ENCODE data around the gene CPNE6. TPM values are rescaled to one million over a fixed set of nuclear protein-coding genes. Genes with fewer than 3 reads are reported as not detected.

The CPNE6 gene
- total RNA-seq, 1 experiment from 2014 or later: not detected

- no peak overlapping the region for H4K5ac ChIP-seq (ENCODE audit: insufficient read length, low read depth, low read length)
- no peak overlapping the region for H4K8ac ChIP-seq (replicated peaks; ENCODE audit: insufficient read length, low read depth, low read length)
- H3K4me2 ChIP-seq (ENCODE audit: insufficient read depth, insufficient read length, low read length): no peak overlapping the region
- Mint-ChIP-seq H3K36me3 (ENCODE audit: insufficient read depth in 1 of 3, low read depth in 3 of 3) (no peaks in the 10 kb centered on the region), H3K9me3 (peaks cover 0 to 5% of the 10 kb centered on the region in 2 experiments; a peak in 3 of 5 replicates), H3K4me3 (no peak overlapping the region), H3K27me3 (ENCODE audit: low read depth) (peaks cover 15% of the 10 kb centered on the region), H3K4me1 (peaks cover 13 to 19% of the 10 kb centered on the region in 2 experiments), H3K27ac (no peak overlapping the region)
- no peaks in the 10 kb centered on the region for H3K79me2 ChIP-seq (ENCODE audit: insufficient read depth, low read length)
- H3K14ac ChIP-seq (ENCODE audit: insufficient read depth, low read length): no peak overlapping the region
- H2BK15ac ChIP-seq (ENCODE audit: low read depth, low read length): no peak overlapping the region
- no peak overlapping the region for H4K91ac ChIP-seq (ENCODE audit: insufficient read length, low read depth, low read length)
- no CpG with 5 or more reads among the region's 2 CpGs for WGBS (ENCODE audit: extremely low coverage, insufficient read length, low lambda C conversion rate)
- H3K9me3 ChIP-seq (ENCODE audit: control insufficient read depth, low read depth, low read length): no peaks in the 10 kb centered on the region
- no peak overlapping the region for H2BK5ac ChIP-seq (ENCODE audit: insufficient read length, low read length)
- H3T11ph ChIP-seq (ENCODE audit: low read length): no peak overlapping the region
- H3K27me3 ChIP-seq (ENCODE audit: insufficient read depth, low read length): no peaks in the 10 kb centered on the region
- no peak overlapping the region for H2BK120ac ChIP-seq (ENCODE audit: low read depth, low read length, poor library complexity, severe bottlenecking)
- no peaks in the 10 kb centered on the region for H3K79me1 ChIP-seq (ENCODE audit: insufficient read depth, low read depth, low read length, poor library complexity, severe bottlenecking)
- no peak overlapping the region for H3K56ac ChIP-seq (ENCODE audit: insufficient read length, low read depth, low read length)
- H2AK5ac ChIP-seq (ENCODE audit: insufficient read length, low read length): no peak overlapping the region
- H3K23ac ChIP-seq (ENCODE audit: insufficient read length, low read depth, low read length): no peak overlapping the region
- peaks cover 5% of the 10 kb centered on the region for H3K23me2 ChIP-seq (ENCODE audit: insufficient read length, low read depth, low read length, poor library complexity, severe bottlenecking)
- H2BK20ac ChIP-seq (ENCODE audit: low read depth, low read length, poor library complexity, severe bottlenecking): no peak overlapping the region
- H2BK12ac ChIP-seq (ENCODE audit: insufficient read length, low read depth, low read length): no peak overlapping the region
- H2AFZ ChIP-seq (ENCODE audit: low read length): no peak overlapping the region
- no peak overlapping the region for H3K4ac ChIP-seq (ENCODE audit: low read depth, low read length)
- no peaks in the 10 kb centered on the region for H4K20me1 ChIP-seq (ENCODE audit: control insufficient read depth, insufficient read depth, insufficient read length)
- H3K18ac ChIP-seq (ENCODE audit: insufficient read length, low read depth, low read length): no peak overlapping the region
- no peaks in the 10 kb centered on the region for H3K4me1 ChIP-seq (ENCODE audit: insufficient read depth, low read length)
- H3K9ac ChIP-seq (ENCODE audit: extremely low read depth, insufficient read length, low read length): no peak overlapping the region
- no peak for TF ChIP-seq CTCF (conservative IDR thresholded peaks at IDR 0.05)
- DNase-seq: no peak
- H3K27ac ChIP-seq (ENCODE audit: insufficient read length, low read depth, low read length): no peak overlapping the region
Observed at GRCh38 chr14:24038686-24039085, 32.7 kb upstream of the CPNE6 start.

Data from H9 (cell line).